ENCODE results near the gene RFC1. TPM values are rescaled to one million over a fixed set of nuclear protein-coding genes. Genes with fewer than 3 reads are reported as not detected.
"Not testable (repeated sequence)": the region's sequence is repeated elsewhere in the genome, so short reads cannot be mapped to it uniquely, and the experiment has no call there.

The RFC1 gene
- total and polyA plus RNA-seq, 2 donors (not counting 1 experiment from before 2014, with no cell fraction given), result 31.3 to 44.4 TPM

GRCh38 chr4:39302901-39303300 is 63.3 kb downstream of the RFC1 start:
- H3K36me3 ChIP-seq (ENCODE audit: control insufficient read depth, insufficient read depth, low read length), result peaks cover 10% of the 10 kb centered on the region
- DNase-seq (ENCODE audit: low read depth in 2 of 2), result no peak
- no peak overlapping the region for H2AFZ ChIP-seq (ENCODE audit: low read length)
- no peak overlapping the region for H3K4me2 ChIP-seq (ENCODE audit: extremely low read depth, insufficient read depth, low read length)
- H3K9me3 ChIP-seq (ENCODE audit: control insufficient read depth, insufficient read depth, low read depth, low read length), result no peaks in the 10 kb centered on the region
- no peaks in the 10 kb centered on the region for H3K4me1 ChIP-seq (ENCODE audit: control insufficient read depth, extremely low read depth, insufficient read depth, low read length)
- H3K27me3 ChIP-seq (ENCODE audit: control insufficient read depth, insufficient read depth, low read length), result no peaks in the 10 kb centered on the region
- H3K4me3 ChIP-seq (replicated peaks in 1 of 4; ENCODE audit: control extremely low read depth in 1 of 4, insufficient read depth in 1 of 4, low read depth in 3 of 4, low read length in 4 of 4), result no peak overlapping the region
- no peaks in the 10 kb centered on the region for H3K79me2 ChIP-seq (ENCODE audit: control insufficient read depth, insufficient read depth, low read length)
- no peaks in the 10 kb centered on the region for H4K20me1 ChIP-seq (ENCODE audit: control insufficient read depth, extremely low read depth, insufficient read depth, low read length)
- no peak overlapping the region for H3K27ac ChIP-seq (ENCODE audit: insufficient read depth, low read length)
- H3K9ac ChIP-seq (ENCODE audit: insufficient read depth, low read length), result no peak overlapping the region
- TF ChIP-seq EZH2 (IDR thresholded peaks at IDR 0.05; ENCODE audit: low read length, missing control alignments) (no peak), CTCF (conservative IDR thresholded peaks at IDR 0.05 in 1 of 2, IDR thresholded peaks at IDR 0.05 in 1 of 2; ENCODE audit: low read depth in 1 of 2, low read length in 2 of 2) (no peak)

GRCh38 chr4:39295784-39296183 is 70.4 kb downstream of the RFC1 start:
- H2AFZ ChIP-seq (ENCODE audit: low read length), result no peak overlapping the region
- H3K4me2 ChIP-seq (ENCODE audit: extremely low read depth, insufficient read depth, low read length), result no peak overlapping the region
- H3K27me3 ChIP-seq (ENCODE audit: control insufficient read depth, insufficient read depth, low read length), result no peaks in the 10 kb centered on the region
- H3K9me3 ChIP-seq (ENCODE audit: control insufficient read depth, insufficient read depth, low read depth, low read length), result no peaks in the 10 kb centered on the region
- no peak for DNase-seq (ENCODE audit: low read depth in 2 of 2)
- TF ChIP-seq CTCF (conservative IDR thresholded peaks at IDR 0.05 in 1 of 2, IDR thresholded peaks at IDR 0.05 in 1 of 2; ENCODE audit: low read depth in 1 of 2, low read length in 2 of 2) (no peak), EZH2 (IDR thresholded peaks at IDR 0.05; ENCODE audit: low read length, missing control alignments) (no peak)
- H3K4me1 ChIP-seq (ENCODE audit: control insufficient read depth, extremely low read depth, insufficient read depth, low read length), result no peaks in the 10 kb centered on the region
- peaks cover 7% of the 10 kb centered on the region for H3K36me3 ChIP-seq (ENCODE audit: control insufficient read depth, insufficient read depth, low read length)
- no peak overlapping the region for H3K9ac ChIP-seq (ENCODE audit: insufficient read depth, low read length)
- no peaks in the 10 kb centered on the region for H4K20me1 ChIP-seq (ENCODE audit: control insufficient read depth, extremely low read depth, insufficient read depth, low read length)
- H3K4me3 ChIP-seq (replicated peaks in 1 of 4; ENCODE audit: control extremely low read depth in 1 of 4, insufficient read depth in 1 of 4, low read depth in 3 of 4, low read length in 4 of 4), result no peak overlapping the region
- H3K79me2 ChIP-seq (ENCODE audit: control insufficient read depth, insufficient read depth, low read length), result no peaks in the 10 kb centered on the region
- H3K27ac ChIP-seq (ENCODE audit: insufficient read depth, low read length), result no peak overlapping the region

GRCh38 chr4:39292433-39292832 is 73.7 kb downstream of the RFC1 start:
- not testable (repeated sequence) for H3K9me3 ChIP-seq (ENCODE audit: control insufficient read depth, insufficient read depth, low read depth, low read length); H4K20me1 ChIP-seq (ENCODE audit: control insufficient read depth, extremely low read depth, insufficient read depth, low read length); H3K4me3 ChIP-seq (replicated peaks in 1 of 4; ENCODE audit: control extremely low read depth in 1 of 4, insufficient read depth in 1 of 4, low read depth in 3 of 4, low read length in 4 of 4); H3K27ac ChIP-seq (ENCODE audit: insufficient read depth, low read length); H3K4me2 ChIP-seq (ENCODE audit: extremely low read depth, insufficient read depth, low read length); DNase-seq (ENCODE audit: low read depth in 2 of 2); H3K27me3 ChIP-seq (ENCODE audit: control insufficient read depth, insufficient read depth, low read length); H3K36me3 ChIP-seq (ENCODE audit: control insufficient read depth, insufficient read depth, low read length); H2AFZ ChIP-seq (ENCODE audit: low read length); H3K9ac ChIP-seq (ENCODE audit: insufficient read depth, low read length); H3K4me1 ChIP-seq (ENCODE audit: control insufficient read depth, extremely low read depth, insufficient read depth, low read length); H3K79me2 ChIP-seq (ENCODE audit: control insufficient read depth, insufficient read depth, low read length)

All from fibroblast of lung (primary cell).